HFF-Myc (cell line): ENCODE measurements around the gene RGL1.

Source experiments
- DNase-seq: peaks from one replicate; pipeline ENCODE4 v3.0.0-alpha.2; 2011; ENCODE audit warnings: low read depth; ENCODE audit errors: extremely low read depth
- H3K4me3 ChIP-seq: replicated peaks from 2 replicates; pipeline ENCODE4 v1.5.1; 2011; ENCODE audit warnings: low read depth, mild to moderate bottlenecking, control low read depth, low read length
- TF ChIP-seq, protein P1 (sequence below): IDR thresholded peaks from 2 replicates; pipeline ENCODE4 v1.5.1; 2012; ENCODE audit warnings: mild to moderate bottlenecking, low read depth, low read length, control low read depth; ENCODE audit errors: missing control alignments

Gene RGL1

DNA sequence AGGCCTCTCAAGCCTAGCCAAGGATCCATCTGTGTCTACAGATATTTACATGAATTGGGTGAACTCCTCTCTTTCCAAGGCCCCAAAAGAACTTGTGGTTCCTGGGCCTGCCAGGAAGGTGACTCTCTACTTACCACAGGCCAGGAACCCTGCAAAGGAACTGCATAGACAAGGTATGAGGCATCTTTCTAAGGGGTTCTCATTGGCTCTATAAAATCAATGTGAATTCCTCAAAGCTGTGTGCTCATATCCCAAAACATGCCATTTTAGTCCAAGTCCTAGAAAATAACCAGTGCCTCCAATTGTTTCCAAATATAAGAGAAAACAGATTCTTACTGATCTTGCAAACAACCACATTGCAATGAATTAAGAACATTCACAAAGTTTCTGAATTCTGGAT, 39.9 kb upstream of the RGL1 start:
- no peak for DNase-seq
- no peak overlapping the region for H3K4me3 ChIP-seq
- TF ChIP-seq, protein P1, sequence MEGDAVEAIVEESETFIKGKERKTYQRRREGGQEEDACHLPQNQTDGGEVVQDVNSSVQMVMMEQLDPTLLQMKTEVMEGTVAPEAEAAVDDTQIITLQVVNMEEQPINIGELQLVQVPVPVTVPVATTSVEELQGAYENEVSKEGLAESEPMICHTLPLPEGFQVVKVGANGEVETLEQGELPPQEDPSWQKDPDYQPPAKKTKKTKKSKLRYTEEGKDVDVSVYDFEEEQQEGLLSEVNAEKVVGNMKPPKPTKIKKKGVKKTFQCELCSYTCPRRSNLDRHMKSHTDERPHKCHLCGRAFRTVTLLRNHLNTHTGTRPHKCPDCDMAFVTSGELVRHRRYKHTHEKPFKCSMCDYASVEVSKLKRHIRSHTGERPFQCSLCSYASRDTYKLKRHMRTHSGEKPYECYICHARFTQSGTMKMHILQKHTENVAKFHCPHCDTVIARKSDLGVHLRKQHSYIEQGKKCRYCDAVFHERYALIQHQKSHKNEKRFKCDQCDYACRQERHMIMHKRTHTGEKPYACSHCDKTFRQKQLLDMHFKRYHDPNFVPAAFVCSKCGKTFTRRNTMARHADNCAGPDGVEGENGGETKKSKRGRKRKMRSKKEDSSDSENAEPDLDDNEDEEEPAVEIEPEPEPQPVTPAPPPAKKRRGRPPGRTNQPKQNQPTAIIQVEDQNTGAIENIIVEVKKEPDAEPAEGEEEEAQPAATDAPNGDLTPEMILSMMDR = no peak

DNA sequence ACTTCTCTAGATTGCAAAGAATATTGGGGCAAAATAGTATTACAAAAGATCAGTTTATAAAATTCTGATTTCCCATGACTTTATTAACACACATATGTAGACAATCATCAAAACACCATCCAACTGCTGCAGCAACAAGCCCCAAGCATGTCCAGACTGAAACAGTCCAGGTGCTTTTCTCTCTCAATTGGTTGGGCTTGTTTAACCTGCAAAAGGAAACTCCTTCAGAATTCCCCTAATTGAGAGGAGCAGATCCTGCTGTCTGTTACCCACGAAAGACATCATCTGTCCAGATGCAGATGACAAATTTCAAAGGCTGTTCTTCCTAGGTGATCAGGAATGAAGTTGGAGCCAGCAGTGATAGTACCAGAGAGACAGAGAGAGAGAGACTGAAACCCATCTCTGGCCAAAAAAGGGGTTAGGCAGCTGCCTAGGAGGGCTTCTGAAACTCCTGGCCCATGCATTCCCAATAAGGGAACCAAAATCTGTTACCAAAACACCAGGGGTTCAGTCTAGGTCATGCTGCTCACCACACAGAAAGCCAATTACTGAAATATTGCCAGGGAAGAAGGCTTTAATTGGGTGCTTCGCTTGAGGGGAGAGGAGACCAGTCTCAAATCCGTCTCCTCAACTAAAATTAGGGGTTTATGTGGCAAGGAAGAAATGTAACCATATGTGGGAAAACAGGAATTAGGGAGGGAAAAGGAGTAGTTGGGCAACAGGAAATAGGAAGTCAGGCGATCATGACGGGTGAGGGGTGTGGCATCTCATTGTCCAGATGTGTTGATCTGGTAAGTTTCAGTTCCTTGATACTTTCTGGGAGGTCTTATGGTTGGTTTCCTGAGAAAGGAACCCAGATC, 34.7 kb upstream of the RGL1 start:
- DNase-seq = no peak
- no peak overlapping the region for H3K4me3 ChIP-seq
- TF ChIP-seq, protein P1 = no peak

DNA sequence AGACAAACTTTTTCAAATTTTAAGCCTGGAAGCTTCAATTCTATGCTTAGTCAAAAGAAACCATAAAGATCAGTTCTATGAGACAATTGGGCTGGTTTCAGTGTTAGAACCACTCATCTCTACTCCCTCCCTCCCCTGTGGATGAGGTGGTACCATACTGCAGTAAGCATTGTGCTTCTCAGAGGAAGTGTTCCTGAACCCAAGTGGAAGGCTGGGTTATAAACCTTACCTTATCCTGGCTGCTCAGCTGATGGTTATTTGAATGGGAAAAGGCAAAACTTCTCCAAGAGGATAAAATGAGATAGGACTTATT, 34.1 kb upstream of the RGL1 start:
- DNase-seq = no peak
- TF ChIP-seq, protein P1 = no peak

DNA sequence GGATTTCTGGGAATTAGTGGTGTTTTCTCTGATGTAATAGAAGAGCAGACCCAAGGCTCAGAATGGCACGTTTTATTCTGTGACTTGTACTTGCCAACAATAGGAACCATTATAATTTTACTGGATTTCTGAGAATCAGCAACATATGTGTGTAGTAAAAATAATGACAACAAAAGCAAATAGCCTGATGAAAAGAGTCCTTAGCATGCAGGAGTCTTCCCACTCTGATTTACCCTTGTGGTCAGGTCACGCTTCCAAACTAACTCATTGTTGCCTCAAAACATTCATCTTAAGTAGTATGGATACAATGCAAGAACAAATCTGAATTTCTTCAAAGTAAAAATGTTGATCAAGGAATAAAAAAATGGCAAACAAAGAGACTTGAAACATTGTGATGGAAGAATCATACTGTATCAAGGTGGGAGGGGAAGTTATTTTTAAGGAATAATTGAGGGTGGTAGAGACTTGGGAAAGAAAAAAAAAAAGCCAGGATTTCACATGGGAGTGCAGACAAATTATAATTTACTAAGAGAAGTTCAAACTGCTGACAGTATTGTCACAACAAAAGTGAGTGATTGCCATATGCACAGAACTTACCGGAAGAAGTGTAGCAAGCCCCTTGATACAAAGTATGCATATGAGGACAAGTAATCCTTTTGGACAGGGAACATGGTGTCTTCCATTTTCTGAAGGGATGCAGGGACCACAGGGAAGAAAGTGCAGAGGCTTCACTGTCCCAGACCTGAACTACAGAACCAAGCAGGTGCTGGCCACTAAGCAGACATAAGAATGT, 31.2 kb upstream of the RGL1 start:
- no peak for DNase-seq
- TF ChIP-seq, protein P1 = no peak
- no peak overlapping the region for H3K4me3 ChIP-seq

More for the DNA sequence above, 34.1 kb upstream of the RGL1 start:
- H3K4me3 ChIP-seq = no peak overlapping the region

DNA sequence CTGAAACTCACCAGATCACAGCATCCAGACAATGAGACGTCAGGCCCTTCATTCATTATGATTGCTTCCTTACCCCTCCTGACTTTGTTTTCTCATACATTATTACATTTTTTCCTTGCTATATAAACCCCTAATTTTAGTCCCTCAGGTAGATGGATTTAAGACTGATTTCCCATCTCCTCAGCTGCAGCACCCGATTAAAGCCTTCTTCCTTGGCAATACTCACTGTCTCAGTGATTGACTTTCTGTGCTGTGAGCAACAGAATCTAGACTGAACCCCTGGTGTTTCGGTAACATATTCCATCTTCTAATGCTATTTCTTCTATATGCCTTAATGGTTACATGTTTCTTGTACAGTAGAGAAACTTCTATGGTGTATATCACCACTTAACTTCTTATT, 30.0 kb upstream of the RGL1 start:
- TF ChIP-seq, protein P1 = no peak
- no peak overlapping the region for H3K4me3 ChIP-seq
- DNase-seq = no peak

DNA sequence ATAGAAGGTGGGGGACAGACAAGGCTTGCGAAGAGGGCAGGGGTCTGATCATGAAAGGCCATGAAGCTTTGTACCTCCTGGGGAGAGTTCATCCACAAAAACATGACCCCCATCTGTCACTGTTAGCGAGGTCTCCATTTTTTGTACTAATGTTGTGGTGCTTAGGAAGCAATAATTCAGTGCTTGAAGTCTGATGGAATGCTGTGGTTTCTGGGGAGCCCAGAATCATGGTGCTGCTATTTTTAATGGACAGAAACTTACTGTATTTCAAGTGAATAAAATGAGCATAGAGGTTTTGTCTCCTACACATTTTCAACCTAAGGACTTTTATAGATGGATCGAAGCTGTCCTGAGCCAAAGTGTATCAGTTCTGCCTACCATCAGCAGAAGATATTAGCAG, 28.2 kb upstream of the RGL1 start:
- DNase-seq = no peak
- TF ChIP-seq, protein P1 = no peak
- no peak overlapping the region for H3K4me3 ChIP-seq
